Omental fat pad (tissue), 4 donors: ENCODE measurements around the gene SMIM9. TPM values are rescaled to one million over a fixed set of nuclear protein-coding genes. Genes with fewer than 3 reads are reported as not detected.
"Not testable (repeated sequence)": the region's sequence is repeated elsewhere in the genome, so short reads cannot be mapped to it uniquely, and the experiment has no call there.

ENCODE experiments used
- ATAC-seq: fragments of 150-250 bp; one replicate; pipeline ENCODE4 v1.9.1; 2016; ENCODE audit warnings: mild to moderate bottlenecking, moderate library complexity; ENCODE audit not compliant: low FRiP score
- DNase-seq: peaks from one replicate; pipeline ENCODE4 v3.0.0-alpha.2; 2019; ENCODE audit warnings: low spot score
- total RNA-seq, 4 donors: library from RNA; depleted of rRNA; stranded (reverse); fragments of >200 nt; gene quantifications; one replicate each; pipeline ENCODE4 v1.1.0, GENCODE V29; 2016
- TF ChIP-seq, protein P1 (sequence below), 3 donors: fragments of 450-650 bp; IDR thresholded peaks; one replicate each; pipeline ENCODE4 v1.5.1; 2016 to 2017; ENCODE audit warnings: antibody characterized with exemption in 3 of 3, mild to moderate bottlenecking in 3 of 3, moderate library complexity in 2 of 3

SMIM9 gene
- total RNA-seq, result 1 to 10 TPM in 1 of 4 donors, not detected in 3; 7.3 TPM

DNA sequence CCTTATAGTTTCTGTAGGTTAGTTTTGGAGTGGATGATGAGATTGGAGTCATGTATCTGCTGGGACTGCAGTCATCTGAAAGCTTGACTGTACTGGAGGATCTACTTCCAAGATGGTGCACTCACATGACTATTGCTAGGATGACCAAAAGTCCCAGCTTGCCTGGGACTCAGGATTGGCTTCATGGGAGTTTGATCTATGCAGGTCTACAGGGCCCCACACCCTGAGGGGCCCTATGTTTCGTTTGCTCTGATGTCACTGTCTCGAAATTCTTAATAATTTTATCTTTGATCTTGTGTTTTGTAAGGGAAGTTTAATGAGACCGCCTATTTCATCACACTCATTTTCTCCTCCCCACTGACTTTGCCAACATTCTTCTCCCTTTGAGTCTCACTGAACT is at the start of gene SMIM9:
TSS of gene SMIM9 (minus strand) at position 101 of the 400 bp plus-strand sequence. CDS start 3,806 bp downstream, outside the sequence.
- no peak for ATAC-seq

DNA sequence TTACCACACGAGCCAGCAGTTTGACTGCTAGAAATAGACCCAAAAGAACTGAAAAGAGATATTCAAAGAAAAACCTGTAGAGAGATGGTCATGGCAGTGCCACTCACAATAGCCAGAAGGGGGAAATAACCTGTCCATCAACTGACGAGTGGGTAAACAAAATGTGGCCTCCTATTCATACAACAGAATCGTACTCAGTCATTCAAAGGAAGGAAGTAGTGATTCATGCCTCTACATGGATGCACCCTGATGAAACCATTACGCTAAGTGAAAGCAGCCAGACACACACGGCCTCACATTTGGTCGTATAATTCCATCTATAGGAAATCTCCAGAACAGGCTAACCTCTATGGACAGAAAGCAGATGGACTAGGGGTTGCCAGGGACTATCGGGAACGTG is 49.6 kb upstream of the SMIM9 start:
- not testable (repeated sequence) for DNase-seq, ATAC-seq

More for the DNA sequence above, at the start of gene SMIM9:
- TF ChIP-seq, protein P1, sequence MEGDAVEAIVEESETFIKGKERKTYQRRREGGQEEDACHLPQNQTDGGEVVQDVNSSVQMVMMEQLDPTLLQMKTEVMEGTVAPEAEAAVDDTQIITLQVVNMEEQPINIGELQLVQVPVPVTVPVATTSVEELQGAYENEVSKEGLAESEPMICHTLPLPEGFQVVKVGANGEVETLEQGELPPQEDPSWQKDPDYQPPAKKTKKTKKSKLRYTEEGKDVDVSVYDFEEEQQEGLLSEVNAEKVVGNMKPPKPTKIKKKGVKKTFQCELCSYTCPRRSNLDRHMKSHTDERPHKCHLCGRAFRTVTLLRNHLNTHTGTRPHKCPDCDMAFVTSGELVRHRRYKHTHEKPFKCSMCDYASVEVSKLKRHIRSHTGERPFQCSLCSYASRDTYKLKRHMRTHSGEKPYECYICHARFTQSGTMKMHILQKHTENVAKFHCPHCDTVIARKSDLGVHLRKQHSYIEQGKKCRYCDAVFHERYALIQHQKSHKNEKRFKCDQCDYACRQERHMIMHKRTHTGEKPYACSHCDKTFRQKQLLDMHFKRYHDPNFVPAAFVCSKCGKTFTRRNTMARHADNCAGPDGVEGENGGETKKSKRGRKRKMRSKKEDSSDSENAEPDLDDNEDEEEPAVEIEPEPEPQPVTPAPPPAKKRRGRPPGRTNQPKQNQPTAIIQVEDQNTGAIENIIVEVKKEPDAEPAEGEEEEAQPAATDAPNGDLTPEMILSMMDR (IDR thresholded peaks at IDR 0.05), result no peak
- DNase-seq, result no peak

DNA sequence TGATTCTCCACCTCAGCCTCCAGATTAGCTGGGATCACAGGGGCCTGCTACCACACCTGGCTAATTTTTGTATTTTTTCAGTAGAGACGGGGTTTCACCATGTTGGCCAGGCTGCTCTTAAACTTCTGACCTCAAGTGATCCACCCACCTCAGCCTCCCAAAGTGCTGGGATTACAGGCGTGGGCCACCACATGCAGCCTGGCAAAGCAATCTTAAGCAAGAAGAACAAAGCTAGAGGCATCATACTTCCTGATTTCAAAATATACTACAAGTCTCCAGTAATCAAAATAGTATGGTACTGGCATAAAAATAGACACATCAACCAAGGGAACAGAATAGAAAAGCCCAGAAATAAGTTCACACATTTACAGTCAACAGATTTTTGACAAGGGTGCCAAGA is 38.9 kb upstream of the SMIM9 start:
- TF ChIP-seq, protein P1 (IDR thresholded peaks at IDR 0.05), result no peak
- ATAC-seq (no peak), DNase-seq (no peak)

DNA sequence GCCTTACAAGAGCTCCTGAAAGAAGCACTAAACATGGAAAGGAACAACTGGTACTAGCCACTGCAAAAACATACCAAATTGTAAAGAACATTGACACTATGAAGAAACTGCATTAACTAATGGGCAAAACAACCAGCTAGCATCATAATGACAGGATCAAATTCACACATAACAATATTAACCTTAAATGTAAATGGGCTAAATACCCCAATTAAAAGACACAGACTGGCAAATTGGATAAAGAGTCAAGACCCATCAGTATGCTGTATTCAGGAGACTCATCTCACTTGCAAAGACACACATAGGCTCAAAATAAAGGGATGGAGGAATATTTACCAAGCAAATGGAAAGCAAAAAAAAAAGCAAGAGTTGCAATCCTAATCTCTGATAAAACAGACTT is 34.1 kb upstream of the SMIM9 start:
- ATAC-seq, DNase-seq: not testable (repeated sequence)

DNA sequence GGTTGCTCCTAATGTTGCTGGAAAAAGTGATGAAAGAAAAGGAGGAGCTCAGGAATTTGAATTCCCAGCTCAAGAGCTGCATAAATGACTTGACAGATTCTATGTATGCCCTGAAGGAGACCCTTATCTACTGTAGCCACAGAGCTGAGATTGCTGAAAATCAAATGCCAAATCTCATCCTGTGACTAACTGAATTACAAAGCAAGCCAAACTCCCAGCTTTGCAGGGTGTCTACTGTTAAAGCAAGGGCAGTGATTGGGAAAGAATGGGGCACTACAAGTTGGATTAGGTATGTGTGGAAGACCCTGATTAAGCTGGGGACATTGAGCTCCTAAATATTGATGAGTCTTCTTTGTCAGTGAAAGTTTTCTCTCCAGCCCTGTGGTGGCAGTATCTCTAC is 20.8 kb upstream of the SMIM9 start:
- TF ChIP-seq, protein P1 (IDR thresholded peaks at IDR 0.05), result no peak
- no peak for DNase-seq
- no peak for ATAC-seq

DNA sequence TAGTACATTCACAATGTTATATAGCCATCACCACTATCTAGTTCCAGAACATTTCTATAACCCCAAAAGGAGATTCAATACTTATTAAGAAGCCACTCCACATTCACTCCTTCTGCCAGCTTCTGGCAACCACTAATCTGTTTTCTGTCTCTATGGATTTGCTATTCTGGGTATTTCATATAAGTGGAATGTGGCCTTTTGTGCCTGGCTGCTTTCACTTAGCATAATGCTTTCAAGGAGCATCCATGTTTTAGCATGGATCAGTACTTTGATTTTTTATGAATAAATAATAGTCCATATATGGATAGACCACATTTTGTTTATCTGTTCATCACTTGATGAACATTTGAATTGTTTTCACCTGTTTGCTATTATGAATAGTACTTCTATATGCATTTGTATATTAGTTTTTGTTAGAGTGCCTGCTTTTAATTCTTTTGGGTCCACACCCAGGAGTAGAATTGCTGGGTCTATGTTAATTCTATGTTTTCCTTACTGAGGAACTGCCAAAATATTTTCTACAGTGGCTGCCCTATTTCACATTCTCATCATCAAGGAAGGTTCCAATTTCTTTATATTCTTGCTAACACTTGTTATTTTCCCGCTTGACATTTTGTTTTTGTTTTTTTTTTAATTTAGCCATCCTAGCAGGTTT is 16.6 kb upstream of the SMIM9 start:
- TF ChIP-seq, protein P1 (IDR thresholded peaks at IDR 0.05), result no peak

DNA sequence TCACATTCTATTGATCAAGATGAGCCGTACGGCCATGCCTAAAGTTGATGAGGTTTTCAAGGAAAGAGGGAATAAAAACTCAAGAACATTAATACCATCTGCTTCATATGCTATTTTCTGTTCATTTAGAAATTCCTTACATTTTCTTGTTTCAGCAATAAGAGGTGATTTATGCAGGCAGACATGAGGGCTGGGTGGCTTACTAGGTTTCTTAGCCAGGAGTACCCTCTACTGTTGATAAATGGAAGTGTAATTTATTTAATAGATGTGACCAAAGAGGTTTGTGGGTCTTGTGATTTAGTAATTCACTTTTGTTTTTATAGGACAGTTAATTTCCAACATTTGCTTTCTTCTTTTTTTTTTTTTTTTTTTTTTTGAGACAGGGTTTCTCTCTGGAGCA is 6.4 kb upstream of the SMIM9 start:
- DNase-seq (no peak), ATAC-seq (no peak)
- TF ChIP-seq, protein P1 (IDR thresholded peaks at IDR 0.05), result no peak

More for the DNA sequence above, 16.6 kb upstream of the SMIM9 start:
- ATAC-seq (no peak), DNase-seq (no peak)

DNA sequence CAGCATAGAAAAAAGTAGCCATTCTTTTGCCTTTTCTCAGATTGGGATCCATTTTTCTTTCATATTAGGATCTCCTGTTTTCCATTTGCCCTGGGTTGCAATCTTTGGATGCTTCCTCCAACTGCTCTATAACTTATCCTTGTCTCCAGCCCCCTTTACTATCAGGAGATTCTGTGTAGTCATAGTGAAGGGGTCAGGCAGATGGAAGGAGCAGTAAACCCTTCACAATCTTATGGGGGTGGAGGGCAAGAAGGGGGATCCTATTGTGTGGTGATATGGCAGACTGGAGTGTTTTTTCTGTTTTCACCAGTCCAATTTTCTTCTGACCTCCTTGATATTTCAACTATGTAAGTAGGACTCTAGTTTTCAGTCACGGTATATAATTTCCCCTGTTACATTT is 1.7 kb upstream of the SMIM9 start:
- TF ChIP-seq, protein P1 (IDR thresholded peaks at IDR 0.05), result no peak
- no peak for DNase-seq
- no peak for ATAC-seq
